ENCODE data around the gene FAM43B. TPM values are rescaled to one million over a fixed set of nuclear protein-coding genes. Genes with fewer than 3 reads are reported as not detected.
A peak's percentile ranks its signal among the peaks of the same experiment; 100 is the strongest.

Gene FAM43B, protein sequence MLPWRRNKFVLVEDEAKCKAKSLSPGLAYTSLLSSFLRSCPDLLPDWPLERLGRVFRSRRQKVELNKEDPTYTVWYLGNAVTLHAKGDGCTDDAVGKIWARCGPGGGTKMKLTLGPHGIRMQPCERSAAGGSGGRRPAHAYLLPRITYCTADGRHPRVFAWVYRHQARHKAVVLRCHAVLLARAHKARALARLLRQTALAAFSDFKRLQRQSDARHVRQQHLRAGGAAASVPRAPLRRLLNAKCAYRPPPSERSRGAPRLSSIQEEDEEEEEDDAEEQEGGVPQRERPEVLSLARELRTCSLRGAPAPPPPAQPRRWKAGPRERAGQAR
- under 1 TPM in 3 of 4 donors, not detected in 1; 0.11 to 0.19 (median 0.13) TPM for total RNA-seq

DNA sequence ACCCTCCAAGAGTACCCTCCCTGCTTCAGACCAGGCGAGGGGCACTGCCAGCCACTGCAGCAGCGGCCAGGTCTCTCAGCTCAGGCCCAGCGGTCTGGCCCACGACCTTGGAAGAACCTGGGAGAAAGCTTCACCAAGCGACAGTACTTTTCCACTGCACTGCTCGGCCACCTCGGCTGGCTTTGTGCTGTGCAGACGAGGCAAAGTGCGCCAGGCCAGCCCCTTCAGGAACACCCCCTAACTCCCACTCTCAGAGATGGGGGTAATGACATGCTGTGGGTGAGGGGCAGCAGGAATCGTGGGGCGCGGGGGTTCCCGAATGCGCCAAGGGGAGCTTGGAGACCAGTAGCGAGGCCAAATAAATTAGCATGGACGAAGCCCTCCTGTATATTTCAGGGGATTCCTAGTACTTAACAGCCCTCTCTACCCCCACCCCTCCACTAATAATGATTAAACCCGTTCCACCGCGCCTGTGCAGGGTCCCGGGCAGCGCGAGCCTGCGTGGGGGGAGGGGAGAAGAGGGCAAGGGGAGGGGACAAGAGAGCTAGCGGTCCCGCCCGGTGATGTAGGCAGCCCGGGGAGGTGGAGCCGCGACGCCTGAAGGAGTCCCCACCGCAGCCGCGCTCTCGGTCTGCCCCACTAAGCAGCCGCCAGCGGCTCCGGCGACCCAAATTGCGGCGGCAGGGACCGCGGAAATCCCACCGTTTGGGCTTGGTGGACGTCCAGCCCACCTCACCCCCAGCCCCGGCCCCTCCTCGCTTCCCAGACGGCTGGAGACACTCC lies at the start of gene FAM43B:
FAM43B (plus strand) TSS at position 629 of the 783 bp plus-strand sequence. CDS start 401 bp downstream, outside the sequence.
- intact Hi-C loops (cut with DNase I): no loop called here
- 0% methylated on average over 1 to 12 of the region's 47 CpGs for WGBS, 2 donors
- Histone ChIP-seq H3K4me1 (peaks cover 14 to 48% (median 21%) of the 10 kb centered on the region in 3 donors), H3K36me3 (no peaks in the 10 kb centered on the region), H3K27me3 (peaks cover 3 to 96% (median 5%) of the 10 kb centered on the region in 4 donors), H3K9me3 (no peaks in the 10 kb centered on the region), H3K27ac (peak within 1 kb of the TSS in 1 of 4 donors; percentile 6), H3K4me3 (peak within 1 kb of the TSS; percentile 15 to 61 (median 31))
- TF ChIP-seq, protein P1, sequence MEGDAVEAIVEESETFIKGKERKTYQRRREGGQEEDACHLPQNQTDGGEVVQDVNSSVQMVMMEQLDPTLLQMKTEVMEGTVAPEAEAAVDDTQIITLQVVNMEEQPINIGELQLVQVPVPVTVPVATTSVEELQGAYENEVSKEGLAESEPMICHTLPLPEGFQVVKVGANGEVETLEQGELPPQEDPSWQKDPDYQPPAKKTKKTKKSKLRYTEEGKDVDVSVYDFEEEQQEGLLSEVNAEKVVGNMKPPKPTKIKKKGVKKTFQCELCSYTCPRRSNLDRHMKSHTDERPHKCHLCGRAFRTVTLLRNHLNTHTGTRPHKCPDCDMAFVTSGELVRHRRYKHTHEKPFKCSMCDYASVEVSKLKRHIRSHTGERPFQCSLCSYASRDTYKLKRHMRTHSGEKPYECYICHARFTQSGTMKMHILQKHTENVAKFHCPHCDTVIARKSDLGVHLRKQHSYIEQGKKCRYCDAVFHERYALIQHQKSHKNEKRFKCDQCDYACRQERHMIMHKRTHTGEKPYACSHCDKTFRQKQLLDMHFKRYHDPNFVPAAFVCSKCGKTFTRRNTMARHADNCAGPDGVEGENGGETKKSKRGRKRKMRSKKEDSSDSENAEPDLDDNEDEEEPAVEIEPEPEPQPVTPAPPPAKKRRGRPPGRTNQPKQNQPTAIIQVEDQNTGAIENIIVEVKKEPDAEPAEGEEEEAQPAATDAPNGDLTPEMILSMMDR (IDR thresholded peaks at IDR 0.05): no peak
- no peak for TF ChIP-seq POLR2A (IDR thresholded peaks at IDR 0.05)
- DNase-seq: no peak

DNA sequence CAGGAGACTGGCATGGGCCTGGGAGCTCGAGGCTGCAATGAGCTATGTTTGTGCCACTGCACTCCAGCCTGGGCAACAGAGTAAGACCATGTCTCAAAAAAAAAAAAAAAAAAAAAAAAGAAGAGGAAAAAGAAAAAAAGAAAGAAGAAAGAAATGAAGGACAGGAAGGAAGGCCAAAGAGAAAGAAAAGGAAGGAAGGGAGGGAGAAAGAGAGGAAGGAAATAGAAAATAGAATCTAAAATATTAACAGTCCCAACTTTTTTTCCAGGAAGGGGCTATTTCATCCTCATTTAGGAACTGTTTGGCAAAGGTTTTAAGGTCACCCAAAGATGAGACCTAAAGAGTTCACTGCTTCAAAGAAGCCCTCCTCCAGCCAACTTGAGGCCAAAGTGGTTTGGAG lies 46.9 kb upstream of the FAM43B start:
- TF ChIP-seq POLR2A (IDR thresholded peaks at IDR 0.05): no peak
- TF ChIP-seq, protein P1 (IDR thresholded peaks at IDR 0.05): no peak
- intact Hi-C loops (cut with DNase I): no loop called here
- H3K27me3 ChIP-seq: no peaks in the 10 kb centered on the region
- H3K4me1 ChIP-seq: peaks cover 8 to 44% (median 21%) of the 10 kb centered on the region in 3 donors
- 100% methylated on average over 1 of the region's 1 CpG for WGBS, 2 donors
- no peak overlapping the region for H3K27ac ChIP-seq
- no peak overlapping the region for H3K4me3 ChIP-seq
- DNase-seq: no peak
- no peaks in the 10 kb centered on the region for H3K9me3 ChIP-seq
- H3K36me3 ChIP-seq: peaks cover 15 to 57% (median 21%) of the 10 kb centered on the region in 3 donors

DNA sequence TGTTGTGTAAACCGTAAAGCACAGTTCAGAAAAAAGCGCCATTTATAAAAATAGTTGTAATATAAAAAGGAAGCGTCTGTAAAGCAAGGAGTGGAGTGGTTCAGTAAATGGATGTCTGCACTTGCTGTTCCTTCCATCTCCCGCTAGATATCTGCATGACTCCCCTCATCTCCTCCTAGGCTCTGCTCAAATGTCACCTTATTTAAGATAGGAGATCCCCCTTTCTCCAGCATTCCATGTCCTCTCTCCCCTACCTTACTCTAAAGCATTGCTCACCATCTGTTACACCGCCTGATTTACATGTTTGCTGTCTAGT lies 45.2 kb upstream of the FAM43B start:
- Histone ChIP-seq H3K36me3 (peaks cover 5 to 40% (median 5%) of the 10 kb centered on the region in 3 donors), H3K27me3 (peaks cover 0 to 14% (median 0%) of the 10 kb centered on the region in 4 donors), H3K4me3 (peak overlapping the region; percentile 85 to 96 (median 90)), H3K27ac (peak overlapping the region; percentile 86 to 94 (median 90)), H3K9me3 (no peaks in the 10 kb centered on the region), H3K4me1 (peaks cover 8 to 44% (median 21%) of the 10 kb centered on the region in 3 donors)
- intact Hi-C loops (cut with DNase I): no loop called here
- 36 to 42% methylated on average over 5 of the region's 5 CpGs for WGBS, 2 donors
- DNase-seq: no peak
- TF ChIP-seq, protein P1 (IDR thresholded peaks at IDR 0.05): no peak
- TF ChIP-seq POLR2A (IDR thresholded peaks at IDR 0.05): no peak

DNA sequence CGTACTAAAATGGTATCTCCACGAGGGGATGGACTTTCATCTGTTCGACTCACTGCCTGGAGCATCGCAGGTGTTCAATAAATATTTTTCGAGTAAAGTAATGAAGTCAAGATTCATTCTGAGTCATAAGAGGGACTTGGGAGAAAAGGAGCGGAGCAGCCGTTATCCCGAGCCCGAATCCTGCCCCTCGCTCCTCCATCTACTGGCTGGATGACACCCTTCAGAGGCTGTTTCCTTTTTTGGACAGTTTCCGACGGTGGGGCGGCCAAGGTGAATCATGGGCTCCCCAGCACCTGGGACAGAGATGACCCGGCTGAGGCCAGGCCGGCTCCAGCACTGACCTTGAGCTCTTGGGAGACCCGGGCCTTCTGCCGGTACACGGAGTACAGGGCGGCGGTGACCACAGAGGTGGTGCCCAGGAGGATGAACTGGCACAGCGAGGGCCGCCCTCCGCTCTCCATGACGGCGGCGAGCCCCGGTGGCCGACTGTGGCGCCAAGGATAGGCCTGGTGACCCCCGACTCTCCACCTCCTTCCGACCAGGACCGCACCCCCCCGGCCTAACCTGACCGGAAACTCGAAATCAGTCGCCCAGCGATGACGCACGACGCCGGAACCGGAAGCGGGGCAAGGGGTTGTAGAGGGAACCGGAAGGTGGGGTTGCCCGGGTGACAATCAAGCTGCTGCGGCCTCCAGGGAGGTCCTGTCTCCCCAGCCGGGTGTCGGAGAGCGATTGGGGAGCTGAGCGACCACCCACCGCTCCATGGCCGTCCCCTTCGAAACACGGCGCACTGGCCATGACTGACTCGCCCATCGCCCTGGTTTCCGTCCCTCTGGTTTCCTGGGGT lies 44.6 kb upstream of the FAM43B start, which contains the start of gene MUL1:
MUL1 (minus strand) TSS at position 588 of the 847 bp plus-strand sequence; CDS start at position 461, 127 bp downstream.
- intact Hi-C loops (cut with DNase I): no loop called here
- WGBS, 2 donors: 0 to 1% methylated on average over 13 to 27 of the region's 58 CpGs
- TF ChIP-seq POLR2A (IDR thresholded peaks at IDR 0.05): peak in 3 of 4 donors; percentile 55 to 70 (median 58)
- TF ChIP-seq, protein P1 (IDR thresholded peaks at IDR 0.05): peak in 1 of 6 experiments; percentile 21

More for the DNA sequence above, 44.6 kb upstream of the FAM43B start, which contains the start of gene MUL1:
- Histone ChIP-seq H3K27ac (peak within 1 kb of the TSS; percentile 86 to 94 (median 90)), H3K4me1 (peaks cover 8 to 44% (median 21%) of the 10 kb centered on the region in 3 donors), H3K9me3 (no peaks in the 10 kb centered on the region), H3K27me3 (peaks cover 0 to 20% (median 0%) of the 10 kb centered on the region in 4 donors), H3K36me3 (peaks cover under 1 to 34% (median 4%) of the 10 kb centered on the region in 3 donors), H3K4me3 (peak within 1 kb of the TSS; percentile 85 to 96 (median 90))
- peak; percentile 58 for DNase-seq

All from esophagus squamous epithelium (tissue), 5 donors.